ENCODE results near the gene C6orf136. TPM values are rescaled to one million over a fixed set of nuclear protein-coding genes. Genes with fewer than 3 reads are reported as not detected.
A peak's percentile ranks its signal among the peaks of the same experiment; 100 is the strongest.

C6orf136 gene
- total RNA-seq, 2 donors from 2014 or later: 71.3 to 83.3 TPM

GRCh38 chr6:30644769-30645168, 2.2 kb upstream of the C6orf136 start:
- intact Hi-C loops (cut with DNase I): no loop called here
- Histone ChIP-seq H3K27me3 (no peaks in the 10 kb centered on the region), H3K36me3 (peaks cover 4% of the 10 kb centered on the region), H3K9me3 (no peaks in the 10 kb centered on the region), H3K4me3 (no peak overlapping the region), H3K4me1 (peaks cover 10% of the 10 kb centered on the region), H3K9ac (ENCODE audit: low read depth in 2 of 2, low read length in 2 of 2) (peak overlapping the region in 1 of 2 donors; percentile 54), H3K27ac (no peak overlapping the region)
- no peak for TF ChIP-seq CTCF (IDR thresholded peaks at IDR 0.05)
- DNase-seq: no peak

GRCh38 chr6:30645989-30646388, 944 bp upstream of the C6orf136 start:
- no peak overlapping the region for H3K27ac ChIP-seq
- H3K36me3 ChIP-seq: peaks cover 4% of the 10 kb centered on the region
- no peaks in the 10 kb centered on the region for H3K9me3 ChIP-seq
- peaks cover 10% of the 10 kb centered on the region for H3K4me1 ChIP-seq
- peak overlapping the region in 1 of 2 donors; percentile 95 for H3K9ac ChIP-seq (ENCODE audit: low read depth in 2 of 2, low read length in 2 of 2)
- no peak for DNase-seq
- intact Hi-C loops (cut with DNase I): no loop called here
- TF ChIP-seq CTCF (IDR thresholded peaks at IDR 0.05): no peak
- no peaks in the 10 kb centered on the region for H3K27me3 ChIP-seq
- no peak overlapping the region for H3K4me3 ChIP-seq

- Histone ChIP-seq H3K27ac (peak overlapping the region; percentile 98), H3K9me3 (no peaks in the 10 kb centered on the region), H3K36me3 (peaks cover 4% of the 10 kb centered on the region), H3K4me1 (peaks cover 10% of the 10 kb centered on the region), H3K9ac (ENCODE audit: low read depth in 2 of 2, low read length in 2 of 2) (peak overlapping the region; percentile 95 to 99), H3K27me3 (no peaks in the 10 kb centered on the region), H3K4me3 (peak overlapping the region; percentile 90)
- TF ChIP-seq CTCF (IDR thresholded peaks at IDR 0.05): no peak
- intact Hi-C loops (cut with DNase I): no loop called here
- DNase-seq: peak; percentile 75
Observed at GRCh38 chr6:30647242-30648116, 546 bp downstream of the C6orf136 start.

GRCh38 chr6:30651143-30651542, 4.2 kb downstream of the C6orf136 start:
- TF ChIP-seq CTCF (IDR thresholded peaks at IDR 0.05): no peak
- H3K27ac ChIP-seq: no peak overlapping the region
- DNase-seq: no peak
- intact Hi-C loops (cut with DNase I): no loop called here
- H3K36me3 ChIP-seq: peaks cover 11% of the 10 kb centered on the region
- H3K27me3 ChIP-seq: no peaks in the 10 kb centered on the region
- no peak overlapping the region for H3K9ac ChIP-seq (ENCODE audit: low read depth in 2 of 2, low read length in 2 of 2)
- H3K4me3 ChIP-seq: no peak overlapping the region
- peaks cover 4% of the 10 kb centered on the region for H3K4me1 ChIP-seq
- H3K9me3 ChIP-seq: no peaks in the 10 kb centered on the region

GRCh38 chr6:30654798-30655742, 8.1 kb downstream of the C6orf136 start:
- H3K9ac ChIP-seq (ENCODE audit: low read depth in 2 of 2, low read length in 2 of 2): no peak overlapping the region
- no peak for TF ChIP-seq CTCF (IDR thresholded peaks at IDR 0.05)
- no peaks in the 10 kb centered on the region for H3K4me1 ChIP-seq
- H3K4me3 ChIP-seq: no peak overlapping the region
- no peaks in the 10 kb centered on the region for H3K9me3 ChIP-seq
- intact Hi-C loops (cut with DNase I): no loop called here
- H3K27me3 ChIP-seq: no peaks in the 10 kb centered on the region
- H3K27ac ChIP-seq: no peak overlapping the region
- no peak for DNase-seq
- H3K36me3 ChIP-seq: peaks cover 16% of the 10 kb centered on the region

Data from colonic mucosa (tissue), 4 donors.